Stimulated activated CD8-positive, alpha-beta memory T cell treated with anti-CD3 and anti-CD28 coated beads, Interleukin-4, amount 100 ng/mL, for 48 hours (primary cell): ENCODE measurements around the gene TRIM59.
"Not testable (repeated sequence)": the region's sequence is repeated elsewhere in the genome, so short reads cannot be mapped to it uniquely, and the experiment has no call there.

Experiments used
- DNase-seq: peaks from one replicate; pipeline ENCODE4 v3.0.0-alpha.2; 2020

The TRIM59 gene

DNA sequence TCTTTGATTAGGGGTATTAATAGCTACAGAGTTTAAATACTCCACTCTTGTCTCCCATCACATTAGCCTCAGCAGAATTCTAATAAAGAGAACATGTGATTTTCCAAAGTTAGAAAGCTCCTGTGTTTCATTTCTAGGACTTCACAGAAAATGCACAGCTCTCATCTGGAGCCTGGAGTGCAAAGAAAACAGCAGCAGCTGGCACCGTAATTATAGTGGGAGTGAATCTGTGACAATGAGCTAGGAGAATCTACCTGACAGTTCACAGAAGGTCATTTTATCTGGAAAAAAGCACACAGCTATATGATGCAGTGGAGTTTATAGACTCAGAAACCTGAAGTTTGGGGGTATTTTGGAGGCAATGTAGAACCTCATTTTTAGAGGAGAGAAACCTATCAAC is 5.4 kb upstream of the TRIM59 start:
- no peak for DNase-seq

GRCh38 chr3:160452251-160452650 is 2.7 kb upstream of the TRIM59 start:
- not testable (repeated sequence) for DNase-seq

DNA sequence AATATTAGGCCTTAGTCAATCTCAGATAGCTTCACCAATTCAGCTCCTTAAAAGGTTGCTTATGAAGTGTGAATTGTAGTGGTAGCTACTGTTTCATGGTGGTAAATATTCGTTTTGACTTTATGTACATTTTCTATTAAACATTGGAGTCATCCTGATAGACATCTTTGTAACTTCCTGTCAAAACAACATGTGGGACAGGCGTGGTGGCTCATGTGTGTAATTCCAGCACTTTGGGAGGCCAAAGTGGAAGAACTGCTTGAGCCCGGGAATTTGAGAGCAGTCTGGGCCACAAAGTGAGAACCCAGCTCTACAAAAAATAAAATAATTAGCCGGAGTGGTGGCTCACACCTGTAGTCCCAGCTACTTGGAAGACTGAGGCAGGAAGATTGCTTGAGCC is 2.0 kb upstream of the TRIM59 start:
- DNase-seq, result no peak

- DNase-seq, result no peak
Observed at GRCh38 chr3:160450846-160451245, 1.3 kb upstream of the TRIM59 start.

GRCh38 chr3:160448845-160449635 is 546 bp downstream of the TRIM59 start:
- no peak for DNase-seq

DNA sequence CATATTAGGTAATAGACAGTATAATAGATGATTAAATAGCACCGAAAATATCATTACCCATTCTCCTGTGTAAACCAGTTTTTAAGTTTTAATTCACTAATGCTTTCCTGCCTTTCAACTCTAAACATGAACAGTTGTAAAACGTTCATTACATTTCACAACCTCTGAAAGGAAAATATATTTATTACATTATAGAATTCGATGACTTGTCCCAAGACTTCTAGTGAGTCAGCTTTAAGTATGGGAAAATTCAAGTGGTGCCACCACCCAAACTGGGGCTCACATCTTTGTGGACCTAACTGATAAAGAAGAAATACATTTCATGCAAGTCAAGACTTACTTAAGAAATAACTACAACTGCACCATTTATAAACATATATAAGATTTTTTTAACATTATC is 2.0 kb downstream of the TRIM59 start:
- DNase-seq, result no peak

DNA sequence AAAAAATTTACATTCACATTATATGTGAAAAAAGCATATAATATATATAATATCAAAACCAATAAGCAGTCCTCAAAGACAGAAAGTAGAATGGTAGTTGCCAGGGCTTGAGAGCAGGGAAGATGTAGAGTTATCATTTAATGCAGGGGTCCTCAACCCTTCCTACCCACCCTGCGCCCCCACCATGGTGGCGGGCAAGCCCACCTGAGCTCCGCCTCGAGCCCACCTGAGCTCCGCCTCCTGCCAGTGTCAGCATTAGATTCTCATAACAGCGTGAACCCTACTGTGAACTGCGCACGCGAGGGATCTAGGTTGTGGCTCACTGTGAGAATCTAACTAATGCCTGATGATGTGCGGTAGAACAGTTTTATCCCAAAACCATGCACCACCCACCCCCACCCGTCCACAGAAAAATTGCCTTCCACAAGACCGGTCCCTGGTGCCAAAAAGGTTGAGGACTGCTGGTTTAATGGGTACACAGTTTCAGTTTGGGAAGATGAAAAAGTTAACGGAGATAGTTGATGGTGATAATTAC is 3.0 kb downstream of the TRIM59 start:
- DNase-seq, result no peak

GRCh38 chr3:160445854-160446253 is 3.7 kb downstream of the TRIM59 start:
- DNase-seq, result no peak

DNA sequence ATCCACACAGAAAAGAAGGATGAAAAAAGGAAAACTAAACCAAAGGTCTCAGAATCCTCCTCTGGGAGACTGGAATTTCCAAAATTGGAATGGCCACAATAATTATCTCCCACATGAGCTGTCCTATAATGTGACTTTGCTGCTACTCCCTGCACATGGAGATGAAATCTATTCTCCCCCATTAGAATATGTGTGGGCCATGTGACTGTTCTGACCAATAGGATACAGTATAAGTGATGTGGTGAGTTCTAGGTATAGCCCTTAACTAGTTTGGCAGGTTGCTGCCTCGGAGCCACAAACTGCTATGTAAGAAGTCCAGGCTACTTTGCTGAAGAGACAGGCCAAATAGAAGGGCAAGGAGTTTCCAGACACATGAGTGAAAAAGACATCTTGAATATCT is 5.2 kb downstream of the TRIM59 start:
- DNase-seq, result no peak

DNA sequence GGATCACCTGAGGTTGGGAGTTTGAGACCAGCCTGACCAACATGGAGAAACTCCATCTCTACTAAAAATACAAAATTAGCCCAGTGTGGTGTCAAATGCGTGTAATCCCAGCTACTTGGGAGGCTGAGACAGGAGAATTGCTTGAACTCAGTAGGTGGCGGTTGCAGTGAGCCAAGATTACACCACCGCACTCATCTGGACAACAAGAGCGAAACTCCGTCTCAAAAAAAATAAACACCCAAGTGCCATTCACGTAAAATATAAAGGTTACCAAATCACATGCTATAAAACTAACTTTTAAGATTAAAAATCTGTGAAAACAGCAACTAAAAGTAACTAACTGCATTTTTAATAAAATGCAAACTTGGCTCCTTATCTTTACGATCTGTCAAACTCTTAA is 8.9 kb downstream of the TRIM59 start:
- no peak for DNase-seq

DNA sequence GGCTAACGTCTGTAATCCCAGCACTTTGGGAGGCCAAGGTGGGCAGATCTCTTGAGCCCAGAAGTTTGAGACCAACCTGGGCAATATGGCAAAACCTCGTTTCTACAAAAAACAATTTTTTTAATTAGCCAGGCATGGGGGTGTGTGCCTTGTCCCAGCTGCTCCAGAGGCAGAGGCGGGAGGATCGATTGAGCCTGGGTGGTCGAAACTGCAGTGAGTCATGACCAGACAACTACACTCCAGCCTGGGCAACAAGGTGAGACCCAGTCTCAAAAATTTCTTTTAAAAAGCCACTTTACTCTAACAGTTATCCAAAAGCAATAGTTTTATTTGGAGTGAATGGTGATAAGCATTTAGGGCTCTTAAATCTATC is 12.5 kb downstream of the TRIM59 start:
- DNase-seq, result no peak

GRCh38 chr3:160435747-160436146 is 13.8 kb downstream of the TRIM59 start:
- no peak for DNase-seq

GRCh38 chr3:160435095-160435494 is 14.5 kb downstream of the TRIM59 start:
- DNase-seq, result no peak

- no peak for DNase-seq
Observed at GRCh38 chr3:160434071-160434470, 15.5 kb downstream of the TRIM59 start.

GRCh38 chr3:160427832-160428424 is 21.7 kb downstream of the TRIM59 start:
- DNase-seq, result no peak

- DNase-seq, result no peak
Observed at GRCh38 chr3:160417311-160417710, 32.3 kb downstream of the TRIM59 start.

DNA sequence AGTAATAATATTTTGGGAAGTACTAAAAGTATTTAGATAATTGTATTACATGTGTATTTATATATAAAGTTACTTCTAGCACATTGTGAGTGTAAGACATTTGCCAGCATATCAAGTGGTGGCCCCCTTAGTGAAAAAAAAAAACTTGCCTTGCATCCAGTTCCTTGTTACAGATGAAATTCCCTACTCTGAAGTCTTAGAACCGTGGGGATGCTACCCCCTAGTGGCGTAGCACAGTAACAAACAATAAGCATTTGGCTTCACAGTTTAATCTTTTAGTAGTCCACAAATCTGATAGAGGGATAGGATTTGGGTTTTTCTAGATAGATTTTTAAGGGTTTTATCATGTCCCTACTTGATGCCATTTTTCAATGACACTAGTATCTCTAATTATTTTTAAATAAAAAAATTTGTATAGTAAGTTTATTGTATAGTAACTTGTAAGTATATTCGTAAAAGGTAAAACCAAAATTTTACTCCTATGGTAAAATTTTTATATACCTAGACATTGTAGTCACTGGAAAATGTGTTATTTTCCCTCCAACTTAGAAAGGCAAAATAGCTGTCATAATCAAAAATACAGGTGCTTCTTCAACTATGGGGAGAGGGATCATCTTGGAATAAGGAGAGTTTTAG is 35.9 kb downstream of the TRIM59 start:
- DNase-seq, result peak; percentile 72

DNA sequence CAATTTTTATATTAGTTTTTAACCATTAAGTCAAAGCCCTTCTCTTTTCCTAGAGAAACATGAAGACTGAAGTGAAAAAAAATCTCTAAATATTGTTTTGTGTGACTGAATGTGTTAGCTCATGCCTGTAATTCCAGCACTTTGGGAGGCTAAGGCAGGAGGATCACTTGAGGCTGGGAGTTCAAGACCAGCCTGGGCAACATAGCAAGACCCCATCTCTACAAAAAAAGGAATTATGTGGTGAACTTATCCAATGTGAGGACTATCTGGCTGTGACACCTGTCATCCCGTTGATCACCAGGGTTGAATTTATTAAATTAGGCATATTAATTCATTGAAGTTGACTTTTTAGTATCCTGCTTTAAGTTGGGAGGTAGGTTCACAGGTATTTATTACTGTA is 37.1 kb downstream of the TRIM59 start:
- no peak for DNase-seq

DNA sequence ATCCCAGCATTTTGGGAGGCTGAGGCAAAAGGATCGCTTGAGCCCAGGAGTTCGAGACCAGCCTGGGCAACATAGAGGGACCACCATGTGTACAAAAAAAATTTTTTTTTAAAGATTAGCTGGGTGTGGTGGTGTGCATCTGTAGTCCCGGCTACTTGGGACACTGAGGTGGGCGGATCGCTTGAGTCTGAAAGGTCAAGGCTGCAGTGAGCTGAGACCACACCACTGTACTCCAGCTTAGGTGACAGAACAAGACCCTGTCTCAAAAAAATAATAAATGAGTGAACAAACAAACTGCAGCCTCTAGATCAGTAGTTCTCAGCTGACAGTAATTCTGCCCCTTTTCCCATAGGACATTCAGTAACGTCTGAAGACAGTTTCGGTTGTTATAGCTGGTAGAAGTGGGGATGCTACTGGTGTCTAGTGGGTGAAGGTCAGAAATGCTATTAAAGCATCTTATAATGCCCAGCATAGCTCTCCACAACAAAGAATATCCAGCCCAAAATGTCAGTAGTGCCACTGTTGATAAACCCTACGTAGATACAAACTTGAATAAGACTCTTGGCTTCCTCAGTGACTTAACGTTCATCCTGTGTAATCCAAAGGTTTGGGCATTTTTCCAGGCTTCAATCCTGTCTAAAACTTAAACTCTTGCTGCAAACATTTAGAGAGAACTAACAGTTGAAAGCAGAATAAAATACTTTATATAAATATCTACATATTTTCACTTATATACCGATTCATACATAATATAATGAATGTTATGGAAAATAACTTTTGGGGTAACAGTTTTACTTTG is 39.6 kb downstream of the TRIM59 start:
- DNase-seq, result no peak

DNA sequence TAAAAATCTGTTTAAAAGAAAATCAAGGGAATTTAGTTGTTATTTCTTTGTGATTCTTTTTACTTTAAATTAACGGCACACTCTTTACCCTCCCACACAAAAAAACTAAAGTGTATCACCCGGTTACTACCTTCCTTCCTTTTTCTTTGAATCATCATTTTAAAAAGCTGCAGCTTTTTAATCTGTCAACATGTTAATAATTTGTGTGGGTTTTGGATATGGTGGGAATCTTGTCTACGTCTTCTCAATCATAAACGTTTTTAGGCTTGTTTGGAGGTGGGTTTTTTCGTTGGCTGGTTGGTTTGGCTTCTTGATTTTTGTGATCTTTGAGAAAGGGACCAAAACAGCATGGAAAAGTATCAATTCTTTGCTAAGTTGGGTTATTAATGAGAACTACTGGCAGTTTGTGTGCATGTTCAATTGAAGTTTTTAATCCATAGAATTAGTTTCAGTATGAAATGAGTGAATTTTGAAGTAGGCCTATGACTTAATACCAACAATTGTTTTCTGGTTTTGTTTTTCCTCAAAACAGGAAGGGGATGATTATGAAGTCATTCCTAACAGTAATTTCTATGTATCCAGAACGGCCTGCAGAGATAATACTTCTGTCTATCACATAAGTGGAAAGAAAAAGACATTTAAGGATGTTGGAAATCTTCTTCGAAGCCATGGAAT is 45.7 kb downstream of the TRIM59 start:
- DNase-seq, result no peak

DNA sequence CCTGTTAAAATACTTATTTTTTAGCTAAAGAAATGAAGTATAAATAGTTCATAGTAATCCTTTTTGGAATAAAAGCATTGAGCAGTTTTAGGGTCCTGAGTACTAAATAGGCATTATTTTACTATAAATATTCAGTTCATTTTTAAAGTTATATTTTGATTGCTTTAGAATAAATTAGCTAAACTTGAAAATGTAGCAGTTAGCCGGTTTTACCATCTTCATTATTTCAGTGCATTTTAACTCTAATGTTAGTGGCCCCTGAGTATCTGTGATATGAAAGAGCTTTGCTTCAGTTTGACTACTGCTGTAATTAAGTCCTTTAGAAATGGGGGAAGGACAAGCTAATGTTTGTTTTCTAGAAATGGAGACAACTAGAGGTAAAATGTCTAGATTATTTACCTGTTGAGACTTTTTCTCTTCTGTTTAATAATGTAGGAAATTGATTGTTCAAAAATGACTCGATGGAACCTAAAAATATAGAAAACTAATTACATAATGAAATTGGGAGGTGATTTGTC is 46.5 kb downstream of the TRIM59 start:
- DNase-seq, result no peak
